Loucy (cell line): ENCODE results near the gene DACH1.

Experiments
- CTCF ChIP-seq: fragments of 200-600 bp; sonication (generic); conservative IDR thresholded peaks from 2 replicates; pipeline ENCODE4 v1.5.1; 2014; ENCODE audit warnings: mild to moderate bottlenecking, antibody characterized with exemption, low read length
- EZH2phosphoT487 ChIP-seq: fragments of 200-600 bp; IDR thresholded peaks from 2 replicates; pipeline ENCODE4 v1.6.1; 2018; ENCODE audit warnings: antibody characterized with exemption, mild to moderate bottlenecking, moderate library complexity, borderline replicate concordance

- TF ChIP-seq CTCF (no peak), EZH2phosphoT487 (no peak)
These were observed 374.6 kb downstream of the DACH1 start for GRCh38 chr13:71492346-71492871.
